Stimulated activated CD8-positive, alpha-beta memory T cell treated with anti-CD3 and anti-CD28 coated beads, Interleukin-2, amount 100 ng/mL, for 48 hours (primary cell): ENCODE results near the gene FTO.
"Not testable (repeated sequence)": the region's sequence is repeated elsewhere in the genome, so short reads cannot be mapped to it uniquely, and the experiment has no call there.

Experiments
- DNase-seq, 2 donors: peaks; one replicate each; pipeline ENCODE4 v3.0.0-alpha.2; 2020; ENCODE audit warnings: low read depth in 2 of 2

FTO gene

DNA sequence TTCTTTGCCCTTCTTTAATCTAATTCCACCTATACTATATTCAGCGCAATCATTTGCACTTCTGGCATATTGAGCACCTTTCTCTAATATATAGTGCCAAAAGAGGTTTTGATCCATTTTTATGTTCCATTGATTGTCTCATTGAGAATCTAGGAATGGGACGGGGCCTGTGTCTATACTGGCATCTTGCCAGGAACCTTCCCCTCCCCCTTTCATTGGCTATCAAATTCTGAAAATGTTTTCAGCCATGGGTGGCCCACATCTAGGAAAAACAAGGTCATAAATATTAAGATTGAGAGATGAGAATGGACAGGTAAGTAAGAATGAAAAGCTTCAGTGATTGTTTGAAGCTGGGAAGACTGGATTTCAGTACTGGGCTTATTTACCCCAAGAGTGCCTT is 159.9 kb downstream of the FTO start:
- no peak for DNase-seq

DNA sequence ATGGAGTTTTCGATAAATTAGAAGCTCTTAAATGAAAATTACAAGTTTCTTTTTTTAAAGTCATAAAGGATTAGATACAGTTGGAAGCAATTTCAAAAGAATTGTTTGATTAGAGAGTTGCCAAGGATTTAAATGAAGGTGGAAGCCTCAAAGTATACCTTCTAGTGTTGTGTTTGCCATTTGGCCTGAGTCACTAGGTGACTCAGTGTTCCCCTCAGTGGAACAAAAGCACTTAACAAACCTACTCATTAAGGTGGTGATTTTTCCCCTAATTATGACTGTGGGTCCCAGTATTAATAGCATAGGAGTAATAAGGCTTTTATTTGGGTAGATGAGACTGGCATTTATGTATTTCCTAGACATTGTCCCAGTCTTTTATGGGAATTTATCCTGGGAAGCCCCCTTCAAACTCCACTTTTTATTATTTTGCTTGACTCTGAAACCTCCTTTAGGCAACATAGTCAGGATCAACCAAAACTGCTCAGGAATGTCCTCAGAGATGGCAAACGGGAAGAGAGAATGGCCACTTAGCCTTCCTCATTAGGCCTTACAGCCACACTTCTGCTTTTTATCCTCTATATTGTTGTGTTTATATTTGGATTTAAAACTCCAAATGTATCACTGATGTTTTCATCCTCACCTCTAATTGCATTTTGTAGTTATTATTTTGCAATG is 161.0 kb downstream of the FTO start:
- DNase-seq = no peak

DNA sequence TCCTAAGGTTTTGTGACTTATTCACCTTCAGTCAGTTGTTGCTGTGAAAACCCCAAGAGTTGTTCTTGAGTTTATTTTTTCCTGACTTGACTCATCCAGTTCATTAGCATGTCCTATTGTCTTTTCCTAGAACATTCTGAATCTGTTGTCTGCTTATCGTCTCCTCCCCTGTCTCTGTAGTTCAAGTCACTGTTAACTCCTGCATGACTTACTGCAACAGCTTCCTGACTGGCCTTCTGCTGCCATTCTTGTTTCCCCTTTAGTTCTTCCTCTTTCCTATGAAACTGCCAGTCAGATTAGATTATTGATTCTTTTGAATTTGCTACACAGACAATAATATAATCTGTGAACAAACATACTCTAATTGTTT is 161.5 kb downstream of the FTO start:
- DNase-seq = no peak

DNA sequence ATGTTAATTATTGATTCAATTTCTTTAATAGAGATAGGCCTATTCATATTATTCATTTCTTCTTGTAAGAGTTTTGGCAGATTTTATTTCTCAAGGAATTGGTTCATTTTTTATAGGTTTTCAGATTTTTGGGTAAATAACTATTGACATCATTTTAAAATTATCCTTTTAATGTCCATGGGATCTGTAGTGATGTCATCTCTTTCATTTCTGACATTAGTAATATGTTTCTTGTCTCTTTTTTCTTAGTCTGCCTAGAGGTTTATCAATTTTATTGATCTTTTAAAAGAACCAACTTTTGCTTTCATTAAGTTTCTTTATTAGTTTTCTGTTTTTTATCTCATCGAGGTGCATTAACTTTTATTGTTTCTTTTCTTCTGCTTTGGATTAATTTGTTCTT is 162.6 kb downstream of the FTO start:
- DNase-seq = no peak

DNA sequence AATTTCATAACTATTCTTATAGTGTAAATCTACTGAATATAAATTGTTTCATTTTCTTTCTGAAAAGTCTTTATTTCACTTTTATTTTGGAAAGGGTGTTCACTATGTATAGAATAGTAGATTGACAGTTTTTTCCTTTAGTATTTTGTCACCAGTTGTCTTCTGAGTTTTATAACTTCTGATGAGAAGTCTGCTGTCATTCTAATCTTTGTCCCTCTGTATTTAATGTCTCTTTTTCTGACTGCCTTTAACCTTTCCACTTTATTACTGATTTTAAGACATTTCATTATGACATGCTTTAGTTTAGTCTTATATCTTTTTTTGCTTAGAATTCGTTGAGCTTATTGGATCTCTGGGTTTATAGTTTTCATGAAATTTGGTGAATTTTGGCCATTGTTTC is 166.9 kb downstream of the FTO start:
- no peak for DNase-seq

DNA sequence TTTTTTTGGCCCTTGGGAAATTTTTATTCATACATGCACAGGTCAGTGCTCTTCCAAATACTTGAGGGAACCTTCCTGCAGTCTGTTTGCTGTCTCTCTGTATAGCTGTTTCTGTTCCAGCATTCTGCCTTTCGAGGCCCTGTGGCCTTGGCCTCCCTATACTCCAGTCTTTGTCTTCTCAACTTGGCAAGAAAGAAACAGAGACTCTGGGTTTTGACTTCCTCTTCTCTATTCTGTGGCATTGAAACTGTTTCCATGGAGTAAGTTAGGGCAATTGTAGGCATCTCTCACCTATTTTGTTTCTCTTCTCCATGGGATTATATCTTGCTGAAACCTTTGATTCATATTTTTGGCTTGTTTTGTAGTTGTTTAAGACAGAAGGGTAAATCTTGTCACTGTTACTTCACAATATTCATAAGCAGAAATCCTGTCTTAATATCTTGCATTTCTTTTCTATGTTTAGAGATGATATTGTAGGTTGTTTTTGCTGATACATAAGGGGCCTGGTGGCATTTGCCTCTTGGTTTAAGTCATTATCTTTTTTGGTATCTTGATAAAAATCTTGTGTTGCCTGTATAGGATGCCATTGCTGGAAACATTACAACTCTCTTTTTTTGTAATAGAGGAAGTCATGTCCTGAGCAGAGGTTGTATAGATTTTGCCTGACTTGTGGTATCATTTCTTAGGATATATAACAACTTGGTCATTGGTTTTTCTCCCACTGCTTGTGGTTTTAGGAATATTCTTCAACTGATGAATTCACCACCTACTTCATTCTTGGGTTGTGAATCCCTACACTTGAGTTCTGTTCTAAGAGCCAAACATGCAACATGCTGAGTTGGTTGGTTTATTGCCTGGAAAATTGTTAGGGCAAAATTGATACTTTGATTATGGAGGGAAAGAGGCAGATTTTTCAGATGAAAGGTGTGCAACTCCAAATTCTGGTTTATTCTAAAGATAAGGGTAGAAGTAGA is 168.6 kb downstream of the FTO start:
- no peak for DNase-seq

DNA sequence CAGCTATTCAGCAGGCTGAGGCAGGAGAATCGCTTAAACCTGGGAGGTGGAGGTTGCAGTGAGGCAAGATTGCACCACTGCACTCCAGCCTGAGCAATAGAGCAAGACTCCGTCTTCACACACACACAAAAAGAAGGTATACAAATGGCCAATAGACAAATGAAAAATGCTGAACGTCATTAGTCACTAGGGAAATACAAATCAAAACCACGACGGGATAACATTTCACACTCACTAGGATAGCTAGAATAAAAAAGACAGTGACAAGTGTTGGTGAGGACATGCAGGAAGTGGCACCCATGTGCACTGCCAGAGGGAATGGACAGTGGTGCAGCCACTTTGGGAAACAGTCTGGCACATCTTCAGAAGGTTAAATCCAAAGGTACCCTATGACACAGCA is 172.9 kb downstream of the FTO start:
- no peak for DNase-seq

DNA sequence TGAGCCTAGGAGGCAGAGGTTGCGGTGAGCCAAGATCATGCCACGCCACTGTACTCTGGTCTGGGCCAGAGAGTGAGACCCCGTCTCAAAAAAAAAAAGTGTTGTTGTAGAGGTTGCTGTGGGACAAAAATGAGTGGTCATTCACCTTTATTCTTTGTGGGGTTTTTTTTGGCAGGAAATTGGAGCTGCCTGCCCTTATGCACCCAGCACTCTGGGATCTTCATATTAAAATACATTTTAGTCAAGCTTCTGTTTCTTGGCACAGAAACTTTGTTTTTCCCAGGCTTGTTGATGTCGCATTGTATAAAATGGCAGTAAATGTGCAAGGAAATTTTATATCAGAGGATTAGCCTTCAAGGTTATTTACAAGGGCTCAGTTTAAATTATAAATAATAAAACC is 174.3 kb downstream of the FTO start:
- no peak for DNase-seq

DNA sequence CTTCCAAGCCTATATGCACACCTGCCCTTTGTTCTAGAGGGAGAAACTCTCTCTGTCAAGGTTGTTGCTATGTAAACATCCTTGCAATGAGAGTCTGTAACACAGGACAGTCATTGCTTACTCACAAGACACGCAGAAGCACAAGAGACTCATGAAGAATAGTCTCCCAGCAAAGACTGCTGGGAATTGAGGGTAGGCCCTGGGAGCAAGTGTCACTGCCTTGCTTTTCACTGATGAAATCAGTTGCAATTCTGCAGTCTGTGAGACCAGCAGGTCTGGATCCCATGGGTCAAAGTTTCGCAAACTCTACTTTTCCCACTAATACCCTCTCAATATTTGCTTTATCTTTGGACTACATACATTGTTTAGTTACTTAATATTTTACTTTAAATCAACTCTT is 177.4 kb downstream of the FTO start:
- no peak for DNase-seq

DNA sequence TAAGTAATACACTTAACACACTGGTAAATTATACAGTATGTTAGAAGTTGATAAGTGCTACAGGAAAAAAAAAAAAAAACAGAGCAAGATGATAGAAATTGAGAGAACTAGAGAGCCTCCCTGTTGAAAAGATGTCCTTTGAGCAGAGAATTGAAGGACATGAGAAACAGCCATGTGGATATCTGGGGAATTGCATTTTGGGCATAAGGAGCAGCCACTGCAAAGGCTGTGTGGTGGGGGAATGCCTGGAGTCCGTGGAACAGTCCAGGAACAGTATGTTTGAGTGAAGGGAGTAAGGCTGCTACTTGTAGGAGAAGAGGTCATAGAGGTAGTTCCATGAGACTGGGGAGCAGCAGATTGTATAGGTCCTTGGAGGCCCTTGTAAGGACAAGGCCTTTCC is 178.4 kb downstream of the FTO start:
- DNase-seq = no peak

DNA sequence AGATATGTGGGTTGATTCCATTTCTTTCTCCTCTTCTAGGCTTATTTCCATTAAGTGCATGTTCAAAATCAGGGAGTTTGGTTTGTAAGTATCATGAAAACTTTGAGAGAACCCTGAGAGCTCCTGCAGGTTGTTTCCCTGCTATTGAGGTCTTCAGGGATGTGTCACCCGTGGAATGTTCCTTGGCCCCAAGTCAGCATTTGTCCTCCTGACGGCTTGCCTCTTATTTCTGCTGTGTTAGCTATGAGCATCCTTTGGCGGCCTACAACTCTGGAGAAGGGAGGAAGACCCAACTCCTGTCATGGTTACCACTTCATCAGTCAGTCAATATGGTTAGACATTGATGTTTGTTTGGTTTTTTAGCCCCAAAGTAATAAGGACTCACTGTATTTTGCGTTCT is 180.8 kb downstream of the FTO start:
- no peak for DNase-seq

DNA sequence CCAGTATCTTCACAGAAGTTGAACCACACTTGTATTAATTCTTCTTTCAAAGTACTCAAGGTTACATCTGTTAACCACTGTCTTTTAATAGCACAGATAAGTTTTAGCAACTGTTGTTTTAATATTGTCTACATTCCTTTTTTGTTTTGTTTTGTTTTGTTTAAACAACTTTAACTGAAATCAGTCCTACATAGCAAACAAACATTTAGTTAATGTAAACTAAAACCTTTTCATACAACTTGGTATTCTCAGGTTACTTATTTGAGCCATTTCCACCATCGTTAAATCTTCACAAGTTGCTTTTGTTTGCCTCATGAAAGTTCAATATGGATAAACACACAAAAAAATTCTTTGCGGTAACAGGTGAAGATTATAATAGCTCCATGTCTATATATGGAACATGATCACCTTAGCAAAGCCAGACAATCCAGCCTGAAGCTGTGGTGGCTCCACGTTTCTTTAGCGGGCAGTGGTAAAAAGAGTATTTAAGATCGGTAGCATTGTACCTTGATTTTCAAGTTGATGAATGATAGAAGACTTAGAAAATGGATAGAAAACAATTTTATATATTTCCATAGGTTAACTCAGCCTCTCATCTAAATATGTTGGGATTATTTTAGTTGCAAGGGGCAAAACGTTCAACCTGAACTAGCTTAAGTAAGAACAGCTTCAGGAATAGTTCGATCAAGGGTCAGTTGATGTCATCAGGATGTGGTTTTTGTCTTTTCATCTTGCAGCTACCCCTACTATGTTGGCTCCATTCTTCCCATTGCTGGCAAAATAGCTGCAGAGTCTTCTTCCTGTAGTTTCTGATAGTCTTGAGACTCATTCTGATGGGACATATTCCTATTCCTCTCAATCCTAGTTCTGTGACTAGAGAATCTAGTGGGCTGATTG is 182.8 kb downstream of the FTO start:
- no peak for DNase-seq

DNA sequence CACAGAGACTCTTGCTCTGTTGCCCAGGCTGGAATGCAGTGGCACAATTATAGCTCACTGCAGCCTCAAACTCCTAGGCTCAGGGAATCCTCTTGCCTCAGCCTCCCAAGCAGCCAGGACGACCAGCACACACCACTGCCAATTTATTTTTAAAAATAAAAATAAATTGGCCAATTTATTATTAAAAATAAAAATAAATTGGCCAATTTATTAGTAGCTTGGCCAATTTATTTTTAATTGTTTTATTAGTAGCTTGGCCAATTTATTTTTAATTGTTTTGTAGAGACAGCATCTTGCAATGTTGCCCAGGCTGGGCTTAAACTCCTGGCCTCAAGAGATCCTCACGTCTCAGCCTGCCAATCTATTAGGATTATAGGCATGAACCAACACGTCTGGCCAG is 184.3 kb downstream of the FTO start:
- DNase-seq = no peak

DNA sequence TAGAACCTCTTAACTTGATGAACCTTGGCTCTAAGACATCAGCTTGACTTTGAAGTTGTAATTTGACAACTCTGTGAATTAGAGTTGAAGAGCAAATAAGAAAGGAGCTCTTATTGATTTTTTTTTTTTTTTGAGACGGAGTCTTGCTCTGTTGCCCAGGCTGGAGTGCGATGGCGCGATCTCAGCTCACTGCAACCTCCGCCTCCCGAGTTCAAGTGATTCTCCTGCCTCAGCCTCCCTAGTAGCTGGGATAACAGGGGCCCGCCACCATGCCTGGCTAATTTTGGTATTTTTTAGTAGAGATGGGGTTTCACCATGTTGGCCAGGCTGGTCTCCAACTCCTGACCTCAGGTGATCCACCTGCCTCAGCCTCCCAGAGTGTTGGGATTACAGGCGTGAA is 186.9 kb downstream of the FTO start:
- not testable (repeated sequence) for DNase-seq

DNA sequence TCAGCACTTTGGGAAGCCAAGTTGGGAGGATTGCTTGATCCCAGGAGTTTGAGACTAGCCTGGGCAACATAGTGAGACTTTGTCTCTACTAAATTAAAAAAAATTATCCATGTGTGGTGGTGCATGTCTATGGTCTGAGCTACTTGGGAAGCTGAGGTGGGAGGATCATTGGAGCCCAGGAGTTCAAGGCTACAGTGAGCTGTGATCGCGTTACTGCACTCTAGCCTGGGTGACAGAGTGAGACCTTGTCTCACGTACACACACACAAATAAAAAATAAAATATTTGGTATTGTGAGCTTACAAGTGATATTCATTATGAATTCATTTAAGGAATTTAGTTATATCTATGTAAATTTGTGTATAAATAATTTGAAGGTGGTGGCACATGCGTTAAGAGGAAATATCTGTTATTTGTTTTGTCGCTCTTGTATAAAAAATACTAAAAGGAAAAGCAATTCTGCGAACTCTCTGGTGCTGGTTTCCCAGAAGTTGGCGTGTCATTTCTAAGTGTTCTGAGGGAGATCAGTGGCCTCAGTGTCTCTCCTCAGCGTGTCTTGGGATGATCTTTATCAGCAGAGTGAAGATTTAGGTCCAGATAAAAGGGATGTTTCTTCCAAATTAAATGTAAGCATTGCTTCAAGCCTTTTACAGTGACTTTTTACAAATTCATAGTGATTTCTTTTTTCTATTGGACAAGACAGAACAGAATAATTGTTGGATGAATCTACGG is 187.6 kb downstream of the FTO start:
- DNase-seq = no peak

DNA sequence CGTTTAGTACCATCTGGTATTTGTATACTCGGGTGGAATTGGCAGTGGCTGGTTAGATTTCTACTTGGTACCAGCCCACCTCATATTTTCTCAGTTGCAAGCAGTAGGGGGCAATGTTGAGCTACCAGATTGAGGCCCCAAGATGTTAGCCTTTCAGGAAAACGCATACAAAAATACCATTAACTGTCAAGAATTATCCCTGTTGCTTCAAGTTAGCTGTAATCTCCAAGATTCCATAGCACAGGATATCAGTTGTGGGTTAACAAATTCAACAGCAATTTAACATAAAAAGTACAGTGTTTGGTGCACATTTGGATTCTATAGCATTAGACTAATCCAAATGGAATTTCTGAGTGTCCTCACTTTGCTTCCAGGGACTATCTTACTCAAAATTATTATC is 188.2 kb downstream of the FTO start:
- peak in 1 of 2 donors; percentile 29 for DNase-seq

DNA sequence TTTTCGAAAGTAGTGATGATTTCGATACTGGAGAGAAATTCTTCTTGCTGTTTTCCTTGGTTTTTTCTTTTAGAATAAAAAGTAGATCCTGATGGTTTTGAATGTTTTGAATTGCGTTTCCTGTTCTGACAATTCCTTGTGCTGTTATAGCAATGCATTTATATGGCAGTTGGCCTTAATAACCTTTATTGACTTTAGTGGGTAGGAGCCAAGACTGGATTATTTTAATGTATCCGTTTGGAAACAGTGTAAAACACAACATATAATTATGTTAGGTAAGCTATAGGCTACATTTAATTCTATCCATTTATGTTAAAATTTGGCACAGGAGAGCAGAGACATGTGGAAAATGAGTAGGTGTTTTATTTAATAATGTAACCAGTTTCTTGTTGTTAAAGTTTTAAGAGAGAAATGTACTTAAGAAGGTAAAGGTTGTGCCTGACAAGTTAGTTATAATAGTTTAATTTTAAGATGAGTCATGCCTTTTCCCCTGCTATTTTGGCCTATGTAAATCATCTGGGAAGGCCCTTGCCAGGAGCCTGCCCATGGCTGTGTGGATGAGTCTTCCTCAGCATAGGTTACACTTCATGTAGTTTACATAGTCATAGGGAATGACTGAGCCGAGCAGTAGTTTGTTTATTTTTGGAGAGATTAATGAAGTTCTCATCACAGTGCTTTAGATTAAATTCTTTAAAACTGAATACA is 189.9 kb downstream of the FTO start:
- no peak for DNase-seq

DNA sequence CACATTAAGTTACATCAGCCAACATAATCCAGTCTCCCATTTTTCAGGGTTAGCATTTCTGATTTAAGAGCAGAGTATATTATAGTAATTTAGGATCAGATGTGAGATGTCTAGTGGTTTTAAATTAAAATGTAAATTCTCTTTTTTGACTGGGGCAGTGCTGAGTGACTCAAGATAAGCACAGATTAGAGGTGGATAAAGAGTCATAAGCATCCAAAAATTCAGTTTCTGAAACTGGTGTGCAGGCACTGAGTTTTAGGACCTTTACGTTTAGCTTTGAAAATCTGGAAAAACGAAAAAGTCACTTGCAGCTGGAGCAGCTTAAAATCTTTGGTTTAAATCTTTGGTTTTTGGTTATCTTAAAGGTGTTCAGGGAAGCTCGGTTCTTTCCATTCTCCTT is 190.7 kb downstream of the FTO start:
- no peak for DNase-seq

DNA sequence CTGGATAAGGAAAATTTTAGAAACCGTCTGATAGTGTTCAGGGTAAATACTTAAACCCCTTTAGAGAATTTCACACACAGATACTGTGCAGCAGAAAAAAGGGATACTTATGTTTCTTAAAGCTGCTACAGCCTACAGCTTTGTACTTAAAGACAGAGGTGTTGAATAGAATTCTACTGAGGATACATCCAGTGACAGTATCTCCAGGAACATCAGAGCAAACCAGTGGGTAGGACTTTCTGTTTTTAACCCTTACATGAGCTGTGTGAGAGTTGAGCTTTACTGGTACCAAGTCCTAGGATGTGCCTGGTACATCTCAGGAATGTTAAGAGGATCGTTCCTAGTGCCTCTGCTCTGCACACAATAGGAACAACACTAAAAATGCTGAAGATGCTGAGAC is 191.5 kb downstream of the FTO start:
- no peak for DNase-seq

DNA sequence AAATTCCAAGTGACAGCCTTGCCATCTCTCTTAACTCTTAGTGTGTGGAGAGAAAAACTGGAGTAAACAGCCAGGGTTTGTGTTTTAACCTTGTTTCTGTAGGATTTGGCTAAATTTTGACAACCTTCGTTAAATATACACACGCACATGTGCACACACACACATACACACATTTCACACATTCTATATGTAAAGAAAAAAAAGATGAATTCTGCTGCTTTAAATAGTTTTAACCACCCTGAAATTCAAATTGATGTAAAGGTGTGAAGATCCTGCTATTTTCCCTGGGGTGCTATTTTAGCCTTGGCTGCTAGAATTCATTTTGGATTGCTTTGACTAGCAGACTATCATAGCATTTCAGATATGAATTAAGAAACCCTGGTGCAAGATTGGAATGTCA is 191.9 kb downstream of the FTO start:
- no peak for DNase-seq

DNA sequence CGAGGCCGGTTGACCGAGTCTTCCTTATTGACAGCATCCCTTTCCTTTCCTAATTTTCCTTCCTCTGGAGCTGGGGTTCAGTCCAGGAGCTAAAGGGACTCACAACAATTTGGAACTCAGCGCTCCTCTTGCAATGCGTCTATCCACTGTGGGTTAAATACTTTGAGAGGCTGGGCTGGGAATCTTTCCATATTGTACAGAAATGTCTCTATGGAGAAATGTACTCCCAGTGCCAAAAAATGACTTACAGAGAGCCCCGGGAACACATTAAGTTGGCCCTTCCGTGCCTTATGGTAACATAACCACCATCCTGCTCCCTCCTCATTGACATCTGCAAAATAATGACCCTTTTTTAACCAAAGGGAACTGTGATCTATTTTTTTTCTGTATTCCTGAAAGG is 192.8 kb downstream of the FTO start:
- DNase-seq = no peak
